Panc1 (cell line): Measurements from ENCODE around the gene ARPIN. TPM values are rescaled to one million over a fixed set of nuclear protein-coding genes. Genes with fewer than 3 reads are reported as not detected.

ENCODE experiments used
- ATAC-seq: fragments of 200-7000 bp; cut with Tn5 transposase; 2 replicates; pipeline ENCODE4 v1.9.1; 2020; ENCODE audit warnings: mild to moderate bottlenecking, moderate library complexity
- BruUV-seq: library from RNA; stranded (reverse); fragments of 400-500 nt; replicated peaks from 2 replicates; lab custom pipeline; 2021; lab: Mats Ljungman, UMichigan
- CTCF ChIA-PET: fragments of 300-600 bp; sonication (Branson Sonifier 250); formaldehyde crosslinking; loops from one replicate; lab custom pipeline; 2022; ENCODE audit warnings: antibody characterized with exemption; lab: Charles Lee
- POLR2A ChIA-PET: fragments of 300-600 bp; sonication (Branson Sonifier 250); formaldehyde crosslinking; loops from one replicate; lab custom pipeline; 2022; ENCODE audit warnings: antibody characterized with exemption; lab: Charles Lee
- DNase-seq: peaks from one replicate; pipeline ENCODE4 v3.0.0-alpha.2; 2010; ENCODE audit warnings: low read depth, low spot score
- H3K27ac ChIP-seq: 2 replicates; pipeline ENCODE4 v1.5.1; 2011; ENCODE audit warnings: mild to moderate bottlenecking, low read length, inconsistent platforms
- H3K27me3 ChIP-seq: fragments of 200-500 bp; sonication (Bioruptor generic); 2 replicates; pipeline ENCODE4 v1.6.0; 2014; ENCODE audit warnings: low read length, inconsistent platforms; ENCODE audit not compliant: control insufficient read depth, insufficient read depth
- H3K36me3 ChIP-seq: fragments of 200-500 bp; sonication (Bioruptor generic); 2 replicates; pipeline ENCODE4 v1.5.1; 2014; ENCODE audit warnings: inconsistent platforms, mild to moderate bottlenecking, low read length, moderate library complexity; ENCODE audit not compliant: control insufficient read depth, insufficient read depth
- H3K4me1 ChIP-seq: 2 replicates; pipeline ENCODE4 v1.5.1; 2011; ENCODE audit warnings: inconsistent platforms, mild to moderate bottlenecking, low read length, moderate library complexity; ENCODE audit not compliant: control insufficient read depth, insufficient read depth
- H3K4me3 ChIP-seq, 2 experiments: 2 replicates each; pipeline ENCODE4 v1.5.1; 2011 to 2012; ENCODE audit warnings: low read depth in 2 of 2, low read length in 2 of 2, mild to moderate bottlenecking in 2 of 2, inconsistent platforms in 1 of 2, moderate library complexity in 1 of 2
- H3K9me3 ChIP-seq: fragments of 200-500 bp; sonication (Bioruptor generic); 2 replicates; pipeline ENCODE4 v1.5.1; 2014; ENCODE audit warnings: low read depth, mild to moderate bottlenecking, inconsistent platforms, low read length, moderate library complexity; ENCODE audit not compliant: control insufficient read depth, insufficient read depth
- POLR2AphosphoS5 ChIP-seq: IDR thresholded peaks from 2 replicates; pipeline ENCODE4 v1.6.1; 2012; ENCODE audit warnings: mild to moderate bottlenecking, low read depth, low read length, moderate library complexity
- SIN3A ChIP-seq: IDR thresholded peaks from 2 replicates; pipeline ENCODE4 v1.6.1; 2012; ENCODE audit warnings: low read depth, mild to moderate bottlenecking, low read length, moderate library complexity, borderline replicate concordance; ENCODE audit not compliant: insufficient read depth
- TCF7L2 ChIP-seq: IDR thresholded peaks from 2 replicates; pipeline ENCODE4 v1.6.1; 2011; ENCODE audit warnings: mild to moderate bottlenecking, low read depth, low read length, inconsistent platforms
- in situ Hi-C: cut with HindIII; loops from 2 replicates; pipeline ENCODE4 v1.10.0; 2016; ENCODE audit warnings: low sequenced_read_pairs, low pct_unique_long_range_greater_than_20kb
- intact Hi-C: fragments of 100-400 bp; cut with micrococcal nuclease; formaldehyde crosslinking; loops from one replicate; pipeline ENCODE4 v1.10.0; 2022; ENCODE audit not compliant: unreplicated experiment
- total RNA-seq: library from RNA; stranded (reverse); gene quantifications from one replicate; pipeline ENCODE4 v1.2.1, GENCODE V29; 2021; ENCODE audit not compliant: unreplicated experiment
- TF ChIP-seq, protein P1 (sequence below): fragments of 450-650 bp; IDR thresholded peaks from 2 replicates; pipeline ENCODE4 v1.5.1; 2017; ENCODE audit warnings: mild to moderate bottlenecking
- TF ChIP-seq, protein P2 (sequence below), 2 experiments: IDR thresholded peaks; 2 replicates each; pipeline ENCODE4 v1.6.1; 2011 to 2012; ENCODE audit warnings: low read depth in 2 of 2, control low read depth in 1 of 2, low read length in 1 of 2, mild to moderate bottlenecking in 1 of 2, moderate library complexity in 1 of 2; ENCODE audit not compliant: insufficient read depth in 1 of 2

The ARPIN gene
- total RNA-seq, 1 experiment from 2014 or later, result 6.3 TPM

- Histone ChIP-seq H3K27me3 (no peaks in the 10 kb centered on the region), H3K27ac (no peak overlapping the region), H3K36me3 (no peaks in the 10 kb centered on the region), H3K4me3 (no peak overlapping the region), H3K9me3 (no peaks in the 10 kb centered on the region), H3K4me1 (no peaks in the 10 kb centered on the region)
- BruUV-seq, result no TSS peak
- in situ Hi-C loops, result no loop called here
- ATAC-seq, result peak; percentile 29; the same call in 1 of the 2 replicates
- intact Hi-C loops, result no loop called here
- ChIA-PET CTCF (interaction anchor here (0.6 to 0.7 kb wide), 2 partner anchors 167 to 497 kb away, joined by 5 read pairs; no protein-coding TSS in a partner anchor), POLR2A (interaction anchor here (0.5 kb wide), 1 partner anchor 96 kb away, joined by 4 read pairs; the partner anchor contains the start of gene ZNF710)
- TF ChIP-seq, protein P1, sequence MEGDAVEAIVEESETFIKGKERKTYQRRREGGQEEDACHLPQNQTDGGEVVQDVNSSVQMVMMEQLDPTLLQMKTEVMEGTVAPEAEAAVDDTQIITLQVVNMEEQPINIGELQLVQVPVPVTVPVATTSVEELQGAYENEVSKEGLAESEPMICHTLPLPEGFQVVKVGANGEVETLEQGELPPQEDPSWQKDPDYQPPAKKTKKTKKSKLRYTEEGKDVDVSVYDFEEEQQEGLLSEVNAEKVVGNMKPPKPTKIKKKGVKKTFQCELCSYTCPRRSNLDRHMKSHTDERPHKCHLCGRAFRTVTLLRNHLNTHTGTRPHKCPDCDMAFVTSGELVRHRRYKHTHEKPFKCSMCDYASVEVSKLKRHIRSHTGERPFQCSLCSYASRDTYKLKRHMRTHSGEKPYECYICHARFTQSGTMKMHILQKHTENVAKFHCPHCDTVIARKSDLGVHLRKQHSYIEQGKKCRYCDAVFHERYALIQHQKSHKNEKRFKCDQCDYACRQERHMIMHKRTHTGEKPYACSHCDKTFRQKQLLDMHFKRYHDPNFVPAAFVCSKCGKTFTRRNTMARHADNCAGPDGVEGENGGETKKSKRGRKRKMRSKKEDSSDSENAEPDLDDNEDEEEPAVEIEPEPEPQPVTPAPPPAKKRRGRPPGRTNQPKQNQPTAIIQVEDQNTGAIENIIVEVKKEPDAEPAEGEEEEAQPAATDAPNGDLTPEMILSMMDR, result no peak
- TF ChIP-seq TCF7L2 (no peak), SIN3A (no peak), POLR2AphosphoS5 (no peak)
- TF ChIP-seq, protein P2, sequence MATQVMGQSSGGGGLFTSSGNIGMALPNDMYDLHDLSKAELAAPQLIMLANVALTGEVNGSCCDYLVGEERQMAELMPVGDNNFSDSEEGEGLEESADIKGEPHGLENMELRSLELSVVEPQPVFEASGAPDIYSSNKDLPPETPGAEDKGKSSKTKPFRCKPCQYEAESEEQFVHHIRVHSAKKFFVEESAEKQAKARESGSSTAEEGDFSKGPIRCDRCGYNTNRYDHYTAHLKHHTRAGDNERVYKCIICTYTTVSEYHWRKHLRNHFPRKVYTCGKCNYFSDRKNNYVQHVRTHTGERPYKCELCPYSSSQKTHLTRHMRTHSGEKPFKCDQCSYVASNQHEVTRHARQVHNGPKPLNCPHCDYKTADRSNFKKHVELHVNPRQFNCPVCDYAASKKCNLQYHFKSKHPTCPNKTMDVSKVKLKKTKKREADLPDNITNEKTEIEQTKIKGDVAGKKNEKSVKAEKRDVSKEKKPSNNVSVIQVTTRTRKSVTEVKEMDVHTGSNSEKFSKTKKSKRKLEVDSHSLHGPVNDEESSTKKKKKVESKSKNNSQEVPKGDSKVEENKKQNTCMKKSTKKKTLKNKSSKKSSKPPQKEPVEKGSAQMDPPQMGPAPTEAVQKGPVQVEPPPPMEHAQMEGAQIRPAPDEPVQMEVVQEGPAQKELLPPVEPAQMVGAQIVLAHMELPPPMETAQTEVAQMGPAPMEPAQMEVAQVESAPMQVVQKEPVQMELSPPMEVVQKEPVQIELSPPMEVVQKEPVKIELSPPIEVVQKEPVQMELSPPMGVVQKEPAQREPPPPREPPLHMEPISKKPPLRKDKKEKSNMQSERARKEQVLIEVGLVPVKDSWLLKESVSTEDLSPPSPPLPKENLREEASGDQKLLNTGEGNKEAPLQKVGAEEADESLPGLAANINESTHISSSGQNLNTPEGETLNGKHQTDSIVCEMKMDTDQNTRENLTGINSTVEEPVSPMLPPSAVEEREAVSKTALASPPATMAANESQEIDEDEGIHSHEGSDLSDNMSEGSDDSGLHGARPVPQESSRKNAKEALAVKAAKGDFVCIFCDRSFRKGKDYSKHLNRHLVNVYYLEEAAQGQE (IDR thresholded peaks at IDR 0.05; ENCODE audit: insufficient read depth in 1 of 2, low read depth in 2 of 2, low read length in 1 of 2), result no peak
- no peak for DNase-seq
Measured at GRCh38 chr15:89904519-89904918, 8.2 kb downstream of the ARPIN start.

DNA sequence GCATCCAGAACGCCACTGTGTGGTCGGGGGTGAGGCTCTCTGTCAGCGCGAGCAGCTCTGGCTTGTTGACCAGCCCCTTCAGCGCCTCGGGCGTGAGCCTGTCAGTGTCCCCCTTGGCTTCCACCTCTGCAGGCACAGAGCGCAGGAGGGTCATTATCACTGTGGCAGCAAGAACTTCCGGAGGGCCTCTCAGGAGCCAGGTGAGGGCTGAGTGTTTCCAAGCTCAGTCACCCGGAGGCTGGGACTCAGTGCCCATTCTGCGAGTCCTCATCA is 9.0 kb downstream of the ARPIN start:
- BruUV-seq, result no TSS peak
- intact Hi-C loops, result no loop called here
- POLR2A ChIA-PET, result interaction anchor here (0.6 kb wide), 1 partner anchor 174 kb away, joined by 3 read pairs; no protein-coding TSS in a partner anchor
- Histone ChIP-seq H3K4me1 (no peaks in the 10 kb centered on the region), H3K36me3 (no peaks in the 10 kb centered on the region), H3K27ac (no peak overlapping the region), H3K4me3 (no peak overlapping the region), H3K9me3 (no peaks in the 10 kb centered on the region), H3K27me3 (no peaks in the 10 kb centered on the region)
- TF ChIP-seq SIN3A (no peak), TCF7L2 (no peak), POLR2AphosphoS5 (no peak)
- TF ChIP-seq, protein P1, result no peak
- TF ChIP-seq, protein P2 (IDR thresholded peaks at IDR 0.05; ENCODE audit: insufficient read depth in 1 of 2, low read depth in 2 of 2, low read length in 1 of 2), result no peak
- CTCF ChIA-PET, result no interaction called here
- in situ Hi-C loops, result no loop called here
- no peak for DNase-seq
- ATAC-seq, result no peak
